Stimulated activated CD4-positive, alpha-beta T cell treated with anti-CD3 and anti-CD28 coated beads, Interleukin-1b, Interleukin-23, amount 100 ng/mL, for 24 hours (primary cell): Measurements from ENCODE around the gene MATN1.

Source experiments
- DNase-seq, 4 experiments: peaks; one replicate each; pipeline ENCODE4 v3.0.0-alpha.2; 2020; ENCODE audit warnings: low read depth in 4 of 4, low spot score in 1 of 4

Gene MATN1

DNA sequence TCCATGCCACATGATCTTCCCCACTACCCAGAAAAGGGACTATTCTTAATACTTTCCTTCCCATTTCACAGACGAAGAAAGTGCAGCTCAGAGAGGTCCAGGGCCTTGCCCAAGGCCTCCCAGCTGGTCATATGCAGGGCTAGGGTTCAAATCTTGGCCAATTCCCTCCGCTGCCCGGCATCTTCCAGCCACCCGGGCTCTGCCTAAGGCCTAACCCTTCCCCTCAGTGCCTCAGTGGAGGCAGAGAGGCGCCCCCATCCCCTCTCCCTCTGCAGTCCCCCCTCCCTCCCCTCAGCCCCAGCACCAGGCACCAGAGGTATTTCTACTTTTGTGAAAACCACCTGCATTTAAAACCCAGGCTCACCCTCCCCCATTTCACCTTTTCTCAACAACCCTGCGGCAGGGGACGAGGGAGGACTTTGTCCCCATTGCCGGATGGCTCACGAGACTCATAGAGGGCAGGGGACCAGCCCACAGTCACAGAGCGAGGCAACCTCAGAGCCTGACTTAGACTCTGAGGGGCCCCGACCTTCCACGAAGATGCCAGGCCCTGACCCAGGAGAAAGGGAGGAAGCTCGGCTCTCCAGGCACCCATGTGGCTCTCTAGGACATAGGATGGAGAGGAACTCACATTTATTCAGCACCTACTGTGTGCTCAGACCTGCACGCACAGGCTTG, 21.9 kb upstream of the MATN1 start:
- DNase-seq: no peak

DNA sequence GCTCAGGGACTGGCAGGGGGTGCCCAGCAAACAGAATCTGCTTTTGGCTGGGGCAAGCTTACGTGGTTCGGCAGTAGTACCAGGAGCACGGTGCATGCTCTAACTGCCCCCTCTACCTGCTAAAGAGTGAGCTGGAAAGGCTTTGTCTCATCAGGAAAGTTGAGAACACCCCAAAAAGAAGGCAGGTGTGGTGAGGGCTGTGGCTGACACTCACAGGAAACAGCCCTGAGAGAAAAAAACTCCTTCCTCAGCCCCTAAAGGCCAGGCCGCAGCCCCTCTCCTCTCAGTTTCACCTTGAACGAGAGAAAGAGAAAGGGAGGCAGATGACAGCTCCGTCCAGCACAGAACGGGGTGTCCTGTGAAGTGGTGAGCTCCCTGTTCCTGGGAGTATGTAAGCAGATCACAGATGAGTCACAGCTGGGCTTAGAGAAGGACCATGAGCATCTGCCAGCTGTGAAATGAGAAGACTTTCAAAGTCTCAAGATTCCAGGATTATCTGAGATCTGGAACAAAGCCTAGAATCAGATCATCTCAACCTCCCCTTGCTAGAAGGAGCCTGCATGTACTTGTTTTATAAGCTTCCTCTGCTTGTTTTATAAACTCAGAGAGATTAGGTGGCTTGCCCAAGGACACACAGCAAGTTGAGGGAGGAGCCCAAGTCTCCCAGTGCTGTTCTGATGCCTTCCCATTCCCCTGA, 20.8 kb upstream of the MATN1 start:
- no peak for DNase-seq

DNA sequence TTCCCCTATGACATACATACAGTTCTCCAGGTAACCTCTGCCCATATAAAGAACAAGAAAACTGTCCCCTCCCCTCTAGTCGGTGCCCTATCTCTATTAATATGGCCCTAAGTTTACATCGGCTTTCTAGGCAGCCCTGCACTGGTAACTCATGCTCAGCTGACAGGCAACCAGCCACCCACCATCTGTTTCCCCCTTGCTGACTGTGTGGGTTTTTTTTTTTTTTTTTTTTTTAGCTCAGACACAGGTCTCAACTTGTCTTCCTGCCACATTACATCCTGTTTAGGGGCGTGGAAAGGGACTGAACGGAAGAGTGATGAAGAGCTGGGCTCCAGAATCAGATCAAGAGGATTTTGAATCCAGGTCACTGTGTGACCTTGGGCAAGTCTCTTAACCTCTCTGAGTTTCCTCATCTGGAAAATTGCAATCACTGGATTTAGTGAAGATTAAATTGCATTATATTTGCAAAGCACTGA, 20.2 kb upstream of the MATN1 start:
- DNase-seq: peak in 1 of 4 experiments; percentile 40

DNA sequence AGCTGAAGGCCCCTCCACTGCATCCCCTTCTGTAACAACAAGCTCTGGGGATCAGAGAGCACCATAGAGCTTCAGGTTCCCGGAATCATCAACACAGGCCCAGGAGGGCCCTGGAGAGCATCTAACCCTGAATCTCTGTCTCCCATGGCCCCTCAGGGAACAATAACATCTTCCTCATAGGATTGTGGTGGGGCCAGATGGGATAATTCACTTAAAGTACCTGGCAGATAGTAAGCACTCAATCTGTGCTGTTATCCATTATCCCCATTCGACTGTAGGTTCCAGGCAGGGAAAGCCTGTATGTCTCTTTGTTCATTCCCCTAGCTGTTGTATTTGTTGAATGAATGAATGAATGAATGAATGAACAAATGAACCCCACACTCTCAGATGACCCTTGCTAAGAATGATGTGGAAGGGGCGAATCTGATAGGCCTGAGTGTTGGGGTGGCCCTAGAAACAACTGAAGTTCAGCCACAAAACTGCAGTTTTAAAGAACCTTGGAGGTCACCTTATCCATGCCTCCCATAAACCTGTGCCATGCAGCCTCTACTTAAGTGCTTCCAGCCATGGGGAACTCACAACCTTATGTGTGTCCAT, 19.7 kb upstream of the MATN1 start:
- no peak for DNase-seq

DNA sequence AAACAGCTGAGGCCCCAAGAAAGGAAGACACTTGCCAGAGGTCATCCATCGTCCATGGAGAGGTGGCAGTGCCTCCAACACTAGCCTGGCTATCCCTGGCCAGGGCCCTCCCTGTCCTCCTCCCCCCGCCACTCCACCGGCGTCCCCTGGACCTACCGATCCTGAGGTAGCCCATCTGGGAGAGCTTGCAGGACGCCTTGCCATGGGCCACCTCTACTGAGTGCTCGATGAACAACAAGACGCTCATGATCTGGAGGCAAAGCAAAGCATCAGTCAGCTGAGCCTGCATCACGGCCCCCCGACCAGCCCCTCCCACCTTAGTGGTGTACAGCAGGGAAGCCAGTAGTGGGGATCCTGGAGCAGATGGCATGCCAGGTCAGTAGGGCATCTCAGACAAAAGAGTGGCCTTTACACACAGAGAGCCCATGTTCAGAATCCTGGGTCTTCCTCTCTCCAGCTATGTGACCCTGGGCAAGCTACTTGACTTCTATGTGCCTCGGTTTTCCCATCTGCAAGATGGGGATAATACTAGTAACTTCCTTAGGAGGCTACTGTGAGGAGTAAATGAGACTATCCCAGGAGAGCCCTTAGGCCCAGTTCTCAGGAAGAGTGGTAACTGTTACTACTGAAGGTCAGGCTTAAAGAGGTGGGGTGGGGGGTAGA, 19.0 kb upstream of the MATN1 start:
- no peak for DNase-seq

DNA sequence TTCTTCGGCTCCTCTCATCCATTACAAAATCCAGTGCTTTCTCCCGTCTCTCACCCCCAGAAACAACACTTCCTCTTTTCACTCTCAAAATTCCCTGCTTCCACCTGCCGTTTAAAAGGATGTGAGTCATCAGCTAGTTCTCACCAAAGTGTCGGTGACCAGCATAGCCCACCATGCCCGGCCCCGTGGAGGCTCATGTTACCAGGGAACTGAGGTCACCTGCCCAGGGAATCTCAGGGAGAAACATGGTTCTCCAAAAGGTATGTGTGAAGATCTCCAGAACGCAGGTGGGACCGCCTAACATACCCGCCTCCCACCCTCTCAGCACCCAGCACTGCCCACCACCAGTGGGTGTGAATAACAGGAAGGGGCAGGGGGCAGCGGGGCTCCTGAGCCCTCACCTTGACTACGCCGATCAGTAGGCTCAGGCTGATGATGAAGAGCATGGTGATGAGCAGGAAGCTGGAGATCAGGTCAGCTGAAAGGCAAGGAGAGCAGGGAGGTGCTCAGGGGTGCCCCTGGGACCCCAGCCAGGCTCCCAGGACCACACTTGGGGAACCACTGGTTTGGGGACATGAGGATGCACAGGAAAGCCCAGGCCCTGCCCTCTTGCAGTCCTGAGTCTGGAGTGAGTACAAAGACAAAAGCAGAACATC, 18.0 kb upstream of the MATN1 start:
- DNase-seq: no peak

DNA sequence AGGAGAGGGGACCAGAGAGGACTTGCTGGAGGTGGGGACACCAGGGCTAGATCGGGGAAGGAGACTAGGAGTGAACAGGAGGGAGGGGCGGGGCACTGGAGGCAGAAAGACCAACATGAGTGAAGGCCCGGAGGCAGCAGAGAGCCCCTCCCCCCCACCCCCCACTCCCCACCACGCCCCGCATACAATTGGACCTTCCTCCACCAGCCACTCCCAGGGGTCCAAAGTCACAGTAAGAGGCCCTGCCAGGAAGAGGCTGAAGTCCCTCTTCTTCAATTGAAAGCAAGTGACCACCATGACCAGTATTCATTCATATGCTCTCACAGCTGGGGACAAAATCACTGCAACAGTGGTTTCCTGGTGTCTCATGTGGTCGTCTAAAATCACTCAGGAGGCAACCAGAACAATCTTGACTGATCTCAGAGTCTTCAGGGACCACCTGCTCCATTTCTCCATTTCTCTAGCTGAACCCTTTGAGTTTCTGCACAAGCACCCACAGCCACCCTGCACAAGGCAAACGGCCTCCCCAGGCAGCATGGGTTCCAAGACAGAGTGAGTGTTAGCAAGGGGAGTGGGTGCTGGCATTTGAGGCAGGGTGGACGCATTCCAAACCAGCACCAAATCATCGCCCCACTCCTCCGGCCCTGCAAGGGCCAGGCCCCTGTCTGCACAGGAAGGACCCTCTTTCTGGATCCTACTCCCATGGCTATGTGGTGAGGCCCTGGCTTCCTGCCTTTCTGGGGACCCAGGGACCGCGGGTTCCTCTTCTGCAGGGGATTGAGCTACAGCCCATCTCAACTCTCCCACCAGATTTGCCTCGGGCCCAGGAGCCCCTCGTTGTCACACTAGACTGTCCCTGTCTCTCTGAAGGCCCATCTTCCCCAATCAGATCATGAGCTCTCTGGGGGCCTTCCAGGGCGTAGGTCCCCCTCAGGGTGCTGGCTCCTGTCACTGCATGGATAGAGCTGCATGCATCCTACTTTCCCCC, 17.2 kb upstream of the MATN1 start:
- DNase-seq: no peak

DNA sequence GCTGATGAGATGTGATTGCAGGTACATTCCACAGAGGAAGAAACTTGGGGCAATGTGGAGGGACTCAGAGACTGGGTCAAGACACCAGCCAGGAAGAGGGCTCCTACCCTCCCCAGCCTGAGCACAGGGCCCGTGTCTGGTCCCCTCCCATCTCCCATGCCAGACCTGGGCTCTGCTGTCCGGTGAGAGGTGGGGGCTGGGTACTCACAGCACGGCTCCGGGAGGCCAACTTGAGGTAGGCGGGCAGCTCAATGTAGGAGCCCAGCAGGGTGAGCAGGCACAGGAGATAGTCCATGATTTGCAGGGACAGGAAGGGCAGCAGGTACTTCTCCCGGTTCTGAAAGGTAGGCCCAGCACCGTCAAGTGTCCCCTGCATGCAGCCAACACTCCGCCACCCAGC, 16.2 kb upstream of the MATN1 start:
- no peak for DNase-seq

DNA sequence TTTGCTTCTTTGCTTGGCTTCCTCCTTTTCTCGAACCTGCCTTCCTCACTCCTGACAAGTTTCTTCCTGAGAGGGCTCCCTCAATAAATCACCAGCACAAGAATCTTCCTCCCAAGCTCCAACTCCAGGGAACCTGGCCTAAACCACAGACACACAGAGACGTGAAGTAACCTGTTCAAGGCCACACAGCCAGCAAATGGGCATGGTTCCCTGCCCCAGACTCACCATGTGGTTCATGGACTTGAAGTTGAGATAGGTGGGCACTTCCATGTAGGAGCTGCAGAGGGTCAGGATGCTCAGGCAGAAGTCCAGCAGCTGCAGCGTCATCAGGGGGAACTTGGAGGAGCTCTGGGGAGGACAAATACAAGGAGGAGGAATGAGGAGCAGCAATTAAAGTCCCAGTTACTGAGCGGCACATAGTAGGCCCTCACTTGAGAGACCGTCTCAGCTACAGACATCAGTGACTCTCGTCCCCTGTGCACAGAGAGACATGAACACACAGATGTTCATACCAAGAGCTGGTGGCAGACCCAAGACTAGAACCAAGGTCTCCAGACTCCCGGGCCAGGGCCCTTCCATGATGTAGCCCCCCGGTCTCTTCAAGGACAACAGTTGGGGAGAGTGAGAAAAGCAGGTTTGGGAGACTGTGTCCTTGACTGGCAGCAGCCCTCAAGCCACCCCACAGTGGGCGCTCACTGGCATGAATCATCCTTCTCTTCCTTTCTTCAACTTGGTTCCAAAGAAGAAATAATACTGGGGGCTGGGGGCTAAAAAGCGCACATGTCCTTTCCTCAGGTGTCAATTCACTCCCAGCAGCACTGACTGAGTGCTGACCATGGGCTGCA, 15.6 kb upstream of the MATN1 start:
- DNase-seq: no peak

DNA sequence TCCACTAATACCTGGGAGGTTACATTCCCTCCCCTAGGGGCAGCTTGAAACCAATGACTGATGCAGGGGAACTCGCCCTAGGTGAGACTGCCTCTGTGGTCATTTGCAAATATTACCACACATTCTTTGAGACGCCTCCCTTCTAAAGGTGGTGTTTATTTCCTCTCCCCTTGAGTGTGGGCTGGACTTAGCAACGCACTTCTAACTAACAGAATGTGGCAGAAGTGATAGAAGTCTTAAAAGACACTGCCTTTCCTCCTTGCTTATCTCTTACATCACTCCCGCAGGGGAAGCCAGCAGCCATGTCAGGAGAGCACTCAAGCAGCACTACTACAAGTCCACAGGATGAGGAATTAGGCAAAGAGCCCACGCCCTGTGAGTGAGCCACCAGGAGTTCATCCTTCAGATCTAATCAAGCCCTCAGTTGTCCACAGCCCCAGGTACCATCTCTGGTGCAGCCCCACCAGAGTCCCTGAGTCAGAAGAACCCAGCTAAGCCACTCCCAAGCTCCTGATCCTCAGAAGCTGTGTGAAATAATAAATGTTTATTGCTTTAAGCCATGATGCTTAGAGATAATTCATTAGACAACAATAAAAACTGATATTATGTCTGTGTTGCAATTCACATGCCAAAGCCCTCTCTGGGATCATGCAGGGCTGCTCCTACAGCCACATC, 14.8 kb upstream of the MATN1 start:
- no peak for DNase-seq

DNA sequence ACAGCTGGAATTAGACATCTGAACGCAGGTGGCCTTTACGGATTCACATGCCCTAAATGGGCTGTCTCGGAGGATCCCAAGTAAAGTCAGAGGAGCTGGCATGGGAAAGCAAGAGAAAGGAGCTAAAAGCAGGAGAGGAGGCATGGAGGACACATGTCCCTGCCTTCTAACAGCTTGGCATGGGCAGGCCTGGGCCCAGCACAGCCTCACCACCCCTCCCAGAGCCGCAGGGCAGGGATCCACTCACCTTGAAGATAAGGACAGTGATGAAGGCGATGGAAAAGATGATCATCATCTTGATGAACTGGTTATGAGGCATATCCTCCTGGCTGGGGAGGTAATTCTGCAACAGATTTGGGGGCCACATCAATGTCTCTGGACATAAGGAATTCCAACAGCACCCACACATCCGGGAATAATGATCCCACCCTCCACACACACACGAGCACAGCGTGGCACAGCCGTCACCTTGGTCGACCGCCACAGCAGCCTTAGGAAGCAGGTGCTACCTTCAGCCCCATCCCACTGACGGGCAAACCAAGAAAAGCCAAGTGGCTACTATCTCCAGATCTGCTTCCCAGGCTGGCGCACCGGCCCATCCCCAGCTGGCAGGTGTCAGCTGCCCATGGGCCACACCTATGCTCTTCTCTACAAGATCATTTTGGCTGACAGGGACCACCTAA, 14.1 kb upstream of the MATN1 start:
- DNase-seq: no peak

DNA sequence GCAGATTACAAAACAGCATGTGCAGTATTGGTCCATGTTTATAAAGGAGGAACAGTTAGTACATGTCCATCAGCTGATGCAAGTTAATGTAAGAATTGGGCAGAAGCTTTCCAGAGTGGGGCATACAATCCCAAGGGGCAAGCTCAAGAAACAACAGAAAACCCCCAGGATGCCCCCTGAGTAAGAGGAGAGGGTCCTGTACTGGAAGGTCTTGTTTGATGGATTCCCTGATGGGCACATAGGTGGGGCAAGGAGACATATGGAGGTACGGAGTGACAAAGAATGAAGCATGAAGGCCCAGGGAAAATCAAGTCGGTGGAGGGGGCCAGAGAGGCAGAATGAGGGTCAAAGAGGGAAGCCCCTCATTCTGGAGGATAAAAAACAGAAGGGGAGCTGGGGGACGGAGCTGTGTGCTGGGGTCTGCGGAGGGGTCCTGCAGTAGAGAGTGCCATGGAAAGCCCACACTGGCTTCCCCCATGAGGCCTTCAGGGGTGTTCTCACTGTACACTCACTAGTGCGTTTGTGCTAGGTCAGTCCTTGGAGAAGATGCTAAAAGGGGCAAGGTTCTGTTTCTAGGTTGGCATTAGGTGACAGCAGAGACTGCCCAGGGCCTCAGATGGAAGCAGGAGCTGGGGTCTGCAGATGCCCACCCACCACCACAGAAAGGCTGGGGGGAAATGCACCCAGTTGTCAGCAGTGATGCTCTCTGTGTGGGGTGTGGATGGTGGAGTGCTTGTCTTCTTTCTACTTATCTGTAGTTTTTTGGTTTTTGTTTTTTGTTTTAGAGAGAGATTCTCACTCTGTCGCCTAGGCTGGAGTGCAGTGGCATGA, 12.5 kb upstream of the MATN1 start:
- DNase-seq: no peak

DNA sequence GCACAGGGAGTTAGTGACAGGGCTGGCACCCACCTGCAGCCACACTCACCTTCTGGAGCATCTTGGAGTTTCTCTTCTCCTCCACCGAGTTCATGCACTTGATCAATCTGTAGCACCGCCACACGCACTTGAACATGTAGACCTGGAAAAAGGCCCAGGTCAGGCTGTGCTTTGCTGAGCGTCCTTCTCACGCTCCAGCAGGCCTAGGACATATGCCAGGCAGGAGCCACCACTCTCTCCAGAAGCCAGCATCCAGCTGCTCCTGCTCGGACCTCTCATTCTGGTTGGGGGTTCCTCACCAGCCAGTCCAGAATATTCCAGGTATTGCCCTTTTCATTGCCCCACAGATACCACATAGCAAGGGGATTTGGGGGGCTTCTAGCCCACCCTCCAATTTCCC, 11.7 kb upstream of the MATN1 start:
- no peak for DNase-seq

DNA sequence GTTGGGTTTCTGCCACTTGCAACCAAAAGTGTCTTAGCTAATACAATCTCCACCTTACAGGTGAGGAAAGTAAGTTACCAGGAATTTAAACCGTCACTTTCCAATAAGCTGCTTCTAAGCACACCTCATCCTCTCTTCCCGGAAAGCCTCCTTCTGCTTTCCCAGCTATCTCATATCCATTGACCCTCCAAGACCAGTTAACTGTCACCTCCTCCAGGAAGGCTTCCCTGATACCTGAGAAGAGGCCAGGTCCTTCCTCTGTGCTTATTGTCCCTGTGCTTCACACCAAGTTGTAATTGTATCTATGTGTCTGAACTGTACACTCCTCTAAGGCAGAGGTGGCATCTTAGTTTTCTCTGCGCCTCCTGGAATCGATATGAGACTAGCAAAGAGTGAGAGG, 11.2 kb upstream of the MATN1 start:
- DNase-seq: no peak

DNA sequence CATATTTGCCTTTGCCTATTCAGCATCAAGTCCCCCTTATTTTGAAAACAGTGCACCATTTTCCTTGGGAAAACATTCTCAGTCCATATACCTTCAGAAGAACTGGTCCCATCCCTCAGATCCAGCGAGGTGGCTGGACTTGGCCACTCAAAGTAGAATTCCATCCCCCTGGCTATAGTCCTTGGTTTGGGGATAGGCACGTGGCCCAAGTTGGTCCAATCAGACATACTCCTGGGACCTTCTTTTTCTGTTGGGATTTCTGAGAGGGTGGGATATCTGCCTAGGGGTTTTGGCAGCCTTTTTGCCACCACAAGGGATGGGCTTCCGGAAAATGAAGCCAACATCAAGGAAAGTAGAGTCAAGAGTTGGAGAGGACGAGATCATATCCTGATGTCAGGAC, 10.7 kb upstream of the MATN1 start:
- no peak for DNase-seq

DNA sequence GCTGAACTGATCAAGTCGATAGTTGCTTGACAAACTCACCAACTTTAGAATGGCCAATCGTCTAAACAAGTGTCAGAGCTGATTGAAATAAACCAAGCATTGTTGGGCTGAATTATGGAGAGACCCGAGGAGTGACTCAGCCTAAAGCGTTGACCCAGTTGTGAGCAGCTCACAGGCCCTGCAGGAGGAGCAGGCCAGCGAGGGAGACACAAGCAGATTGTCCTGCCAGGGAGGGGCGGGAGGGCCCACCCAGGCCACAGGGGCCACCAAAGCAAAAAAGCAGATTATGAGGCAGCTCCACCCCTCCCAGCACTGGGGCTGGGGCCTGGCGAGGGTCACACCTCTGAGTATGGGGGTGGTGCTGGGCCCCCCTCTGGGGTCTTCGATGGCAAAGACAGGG, 10.1 kb upstream of the MATN1 start:
- no peak for DNase-seq

DNA sequence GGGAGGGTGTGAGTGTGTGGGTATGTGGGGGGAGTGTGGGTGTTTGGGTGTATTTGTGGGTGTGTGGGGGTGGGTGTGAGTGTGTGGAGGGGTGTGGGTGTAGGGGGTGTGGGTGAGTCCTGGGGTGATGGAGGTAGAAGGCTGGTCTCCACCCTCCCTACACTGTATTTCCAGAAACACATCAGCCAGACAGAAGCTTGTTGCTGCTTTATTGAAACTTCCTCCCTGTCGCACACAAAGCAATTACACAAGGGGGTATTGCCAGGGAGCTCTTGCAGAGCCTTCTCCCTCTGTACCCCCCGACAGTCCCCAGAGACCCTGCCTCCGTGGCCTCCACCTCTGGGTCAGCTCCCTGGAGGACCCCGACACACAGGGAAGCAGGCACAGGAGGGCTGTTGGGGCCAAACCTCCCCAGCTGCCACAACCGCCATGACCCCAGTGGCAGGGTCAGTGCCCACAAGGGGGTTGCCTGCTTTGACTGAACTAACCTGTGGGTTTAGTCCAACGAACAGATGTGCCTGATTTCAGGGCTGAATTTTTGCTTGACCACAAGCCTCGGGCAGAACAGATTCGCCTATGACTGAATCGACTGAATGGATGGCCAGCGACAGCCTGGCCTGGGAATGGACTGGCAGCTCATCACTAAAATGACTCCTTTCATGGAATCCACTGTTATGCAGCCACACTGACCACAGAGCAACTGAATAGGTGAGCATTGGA, 9.1 kb upstream of the MATN1 start:
- DNase-seq: no peak
